ENCODE results near the gene LCN10. TPM values are rescaled to one million over a fixed set of nuclear protein-coding genes. Genes with fewer than 3 reads are reported as not detected.

The LCN10 gene
- total and polyA plus RNA-seq, 2 of the 13 experiments (the other 11 are each of a cell fraction or from before 2014, with no cell fraction given) = 0.53 to 0.61 TPM

- CTCF ChIA-PET (ENCODE audit: low intra/inter-chr PET ratio, low total read pairs) = no interaction called here
- no peak for TF ChIP-seq SRSF4 (IDR thresholded peaks at IDR 0.05; ENCODE audit: low read depth, low read length, poor library complexity, severe bottlenecking)
- 0 out of 2 replicates have a peak, but pooled peaks have one; percentile 72 for TF ChIP-seq LBX2 (CRISPR knock-in tag; IDR thresholded peaks at IDR 0.05; ENCODE audit: borderline replicate concordance)
- TF ChIP-seq ZNF747 (CRISPR knock-in tag; IDR thresholded peaks at IDR 0.05; ENCODE audit: borderline replicate concordance) = peak; percentile 71; the same call in 1 of the 2 replicates
- no peak for TF ChIP-seq CC2D1A (CRISPR knock-in tag; IDR thresholded peaks at IDR 0.05)
- no peak for TF ChIP-seq TBL1XR1 (IDR thresholded peaks at IDR 0.05; ENCODE audit: borderline replicate concordance, low read length, partially characterized antibody)
- no peak for TF ChIP-seq TMF1 (CRISPR knock-in tag; IDR thresholded peaks at IDR 0.05; ENCODE audit: low read depth)
- TF ChIP-seq DR1 (CRISPR knock-in tag; IDR thresholded peaks at IDR 0.05) = no peak
- peak; percentile 82 for TF ChIP-seq HNRNPL (IDR thresholded peaks at IDR 0.05; ENCODE audit: low read depth, low read length)
- TF ChIP-seq DMAP1 (CRISPR knock-in tag; IDR thresholded peaks at IDR 0.05) = no peak; the same call in 1 of the 2 replicates
- TF ChIP-seq FOXJ3 (CRISPR knock-in tag; IDR thresholded peaks at IDR 0.05; ENCODE audit: borderline replicate concordance) = no peak
- TF ChIP-seq ZNF605 (CRISPR knock-in tag; IDR thresholded peaks at IDR 0.05) = no peak
- TF ChIP-seq ZNF484 (CRISPR knock-in tag; IDR thresholded peaks at IDR 0.05; ENCODE audit: borderline replicate concordance, low read depth) = no peak
- TF ChIP-seq ZNF275 (CRISPR knock-in tag; IDR thresholded peaks at IDR 0.05; ENCODE audit: borderline replicate concordance) = peak; percentile 46; the same call in 1 of the 2 replicates
- peak; percentile 52; the same call in 1 of the 2 replicates for TF ChIP-seq ZGPAT (CRISPR knock-in tag; IDR thresholded peaks at IDR 0.05)
- TF ChIP-seq IKZF4 (CRISPR knock-in tag; IDR thresholded peaks at IDR 0.05; ENCODE audit: borderline replicate concordance, low read depth, not compliant biosample characterization) = peak; percentile 46
- TF ChIP-seq ZNF34 (CRISPR knock-in tag; IDR thresholded peaks at IDR 0.05; ENCODE audit: borderline replicate concordance) = no peak
- no peak for TF ChIP-seq HNRNPLL (IDR thresholded peaks at IDR 0.05; ENCODE audit: low read depth, low read length, poor library complexity, severe bottlenecking)
- no peak for TF ChIP-seq ZNF274 (CRISPR knock-in tag; IDR thresholded peaks at IDR 0.05)
- TF ChIP-seq FOXA1 (IDR thresholded peaks at IDR 0.05) = no peak
- TF ChIP-seq FOXA1 (CRISPR knock-in tag; IDR thresholded peaks at IDR 0.05) = no peak
- TF ChIP-seq MAFK (conservative IDR thresholded peaks at IDR 0.05 in 1 of 2, IDR thresholded peaks at IDR 0.05 in 1 of 2; ENCODE audit: low read length in 2 of 2) = no peak
These were observed 1.5 kb downstream of the LCN10 start for GRCh38 chr9:136740971-136741882.

More at GRCh38 chr9:136740971-136741882, 1.5 kb downstream of the LCN10 start:
- Histone ChIP-seq H3K9ac (ENCODE audit: insufficient read depth, low read depth, low read length) (0 out of 2 replicates have a peak overlapping the region, but pooled peaks have one; percentile 1), H3K79me2 (ENCODE audit: insufficient read depth, low read length) (no peaks in the 10 kb centered on the region), H2AFZ (ENCODE audit: low read length) (no peak overlapping the region), H4K20me1 (ENCODE audit: insufficient read depth, low read length) (no peaks in the 10 kb centered on the region), H3K4me2 (ENCODE audit: low read depth, low read length) (peak overlapping the region; percentile 58), H3K4me3 (replicated peaks in 1 of 3; ENCODE audit: insufficient read depth in 1 of 3, low read depth in 2 of 3, low read length in 3 of 3) (peak overlapping the region in 1 of 3 experiments; percentile 53; a peak in 1 of 6 replicates), H3K27ac (ENCODE audit: extremely low read length, insufficient read depth, low read length) (no peak overlapping the region), H3K27me3 (ENCODE audit: control insufficient read depth in 1 of 2, insufficient read depth in 2 of 2, low read length in 2 of 2) (peaks cover 19 to 77% of the 10 kb centered on the region in 2 experiments), H3K36me3 (replicated peaks in 1 of 2; ENCODE audit: control insufficient read depth in 1 of 2, insufficient read depth in 2 of 2, low read length in 2 of 2) (no peaks in the 10 kb centered on the region), H3K4me1 (ENCODE audit: insufficient read depth, low read length) (peaks cover 25% of the 10 kb centered on the region), H3K9me3 (ENCODE audit: low read length) (no peaks in the 10 kb centered on the region)
- POLR2A ChIA-PET = interaction anchor here (5.2 kb wide), 1 partner anchor 13 kb away, joined by 27 read pairs; no protein-coding TSS in a partner anchor
- 28% methylated on average over 5 of the region's 37 CpGs for WGBS (ENCODE audit: low lambda C conversion rate)
- DNase-seq (ENCODE audit: low spot score) (no peak), FAIRE-seq (no peak), ATAC-seq (no peak; the same call in 2 of the 3 replicates)
- intact Hi-C loops (cut with micrococcal nuclease; ENCODE audit: unreplicated experiment) = no loop called here
- in situ Hi-C loops (cut with HindIII; ENCODE audit: extremely low pct_ligation_motif_present, low pct_unique_long_range_greater_than_20kb) = no loop called here
- BruUV-seq (replicated peaks) = no TSS peak
